ENCODE results near the gene SEC22B. TPM values are rescaled to one million over a fixed set of nuclear protein-coding genes. Genes with fewer than 3 reads are reported as not detected.
A peak's percentile ranks its signal among the peaks of the same experiment; 100 is the strongest.
"Not testable (repeated sequence)": the region's sequence is repeated elsewhere in the genome, so short reads cannot be mapped to it uniquely, and the experiment has no call there.

The SEC22B gene
- total and polyA plus RNA-seq, 3 experiments from 2014 or later = 18.7 to 22.8 (median 22.2) TPM

DNA sequence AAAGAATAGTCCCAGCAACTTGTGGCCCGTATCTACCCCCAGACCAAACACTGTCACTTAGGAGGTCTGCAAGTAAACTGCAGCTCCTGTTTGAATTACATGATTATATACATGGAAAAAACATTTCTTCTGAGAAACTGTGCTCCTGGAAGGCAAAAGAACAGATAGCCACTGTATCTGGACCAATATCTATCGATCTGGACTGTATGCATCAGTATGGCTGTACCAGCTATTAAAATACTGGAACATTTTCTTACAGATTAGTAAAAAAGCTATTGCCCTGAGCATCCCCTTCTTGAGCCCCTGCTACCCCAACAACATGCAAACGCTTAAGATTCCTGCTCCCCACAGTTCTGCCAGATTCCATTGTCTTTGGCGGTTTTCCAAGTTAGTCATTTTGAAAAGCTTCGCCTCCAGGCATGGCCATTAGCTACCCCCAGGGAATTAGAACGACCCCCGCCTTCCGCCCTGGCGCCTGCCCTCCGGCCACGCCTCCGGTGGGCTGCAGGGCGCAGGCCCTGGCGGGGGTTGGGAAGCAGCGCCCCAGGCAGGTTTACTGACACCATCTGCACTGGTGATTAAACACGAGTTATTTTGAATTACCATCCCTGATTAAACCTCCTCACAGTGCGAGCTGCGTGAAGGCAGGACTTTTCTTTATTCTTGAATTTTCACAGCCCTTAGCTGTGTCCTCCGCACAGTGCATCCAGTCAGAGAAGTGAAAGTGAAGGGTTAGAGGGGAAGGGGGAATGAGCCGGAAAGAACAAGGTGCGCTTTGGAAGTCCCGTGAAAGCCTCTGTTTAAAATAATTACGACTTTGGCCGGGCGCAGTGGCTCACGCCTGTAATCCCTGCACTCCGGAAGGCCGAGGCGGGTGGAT is 3.7 kb upstream of the SEC22B start:
- H3K9me3 ChIP-seq (ENCODE audit: low read length); H3K4me1 ChIP-seq (ENCODE audit: insufficient read depth, low read length); H3K27ac ChIP-seq (ENCODE audit: low read depth, low read length); CTCF ChIA-PET; H3K36me3 Mint-ChIP-seq; H3K9me3 Mint-ChIP-seq; H3K4me3 ChIP-seq (ENCODE audit: low read length); H3K36me3 ChIP-seq (ENCODE audit: insufficient read depth, low read length); H3K27me3 ChIP-seq (ENCODE audit: insufficient read depth, low read length, poor library complexity, severe bottlenecking); POLR2A ChIA-PET; H3K27me3 Mint-ChIP-seq; DNase-seq: not testable (repeated sequence)
- H3K4me3 Mint-ChIP-seq = peak overlapping the region in 3 of 7 donors; percentile 13 to 35 (median 35)
- H3K4me1 Mint-ChIP-seq = peaks cover 13 to 38% (median 18%) of the 10 kb centered on the region in 3 donors
- peak overlapping the region in 1 of 8 donors; percentile 33 for H3K27ac Mint-ChIP-seq

DNA sequence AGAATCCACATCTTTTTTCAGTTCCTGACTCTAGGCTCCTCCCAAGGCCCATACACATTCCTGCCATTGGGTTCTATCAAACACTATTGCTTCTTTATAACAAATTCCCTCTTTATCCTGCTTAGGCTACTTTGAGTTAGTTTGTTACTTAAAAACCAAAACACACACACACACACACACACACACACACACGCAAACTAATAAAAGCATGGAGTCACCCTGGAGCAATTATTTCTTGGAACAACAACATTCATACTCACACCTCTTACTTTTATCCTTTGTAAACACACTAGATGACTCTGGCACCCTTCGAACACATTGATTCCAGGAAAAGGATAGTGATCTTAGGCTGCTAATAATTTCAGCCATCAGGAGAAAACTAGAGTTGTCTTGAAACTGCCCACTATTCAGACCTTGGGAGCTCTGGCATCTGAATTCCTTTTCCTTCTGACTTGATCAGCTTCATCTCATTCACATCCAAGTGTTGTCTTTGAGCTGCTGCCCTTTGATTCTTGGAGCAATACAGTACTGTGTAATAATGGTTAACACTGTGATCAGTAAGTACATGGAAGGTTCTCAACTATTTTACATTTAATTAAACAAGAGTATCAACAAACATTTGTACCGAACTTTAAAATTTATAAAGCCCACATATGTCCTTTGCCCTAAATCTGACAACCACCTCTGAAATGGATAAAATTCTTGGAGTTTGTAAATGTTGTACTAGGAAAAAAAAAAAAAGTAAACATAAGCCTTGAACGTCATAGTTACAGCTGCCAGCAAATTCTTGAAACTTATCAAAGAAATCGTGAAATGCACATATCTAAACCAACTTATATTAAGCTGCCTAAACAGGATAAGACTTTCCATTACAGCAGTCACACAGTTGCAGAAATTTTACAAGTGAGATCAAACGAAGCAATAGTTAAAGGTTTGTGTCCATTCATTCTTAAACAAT is 2.8 kb upstream of the SEC22B start:
- no peaks in the 10 kb centered on the region for H3K27me3 ChIP-seq (ENCODE audit: insufficient read depth, low read length, poor library complexity, severe bottlenecking)
- Mint-ChIP-seq H3K4me1 (peaks cover 13 to 40% (median 18%) of the 10 kb centered on the region in 3 donors), H3K27me3 (peaks cover 3 to 7% of the 10 kb centered on the region in 2 donors), H3K9me3 (no peaks in the 10 kb centered on the region), H3K27ac (peak overlapping the region in 4 of 8 donors; percentile 20 to 44 (median 32)), H3K36me3 (peaks cover 0 to 9% (median 0%) of the 10 kb centered on the region in 3 donors), H3K4me3 (peak overlapping the region in 4 of 7 donors; percentile 17 to 40 (median 35))
- H3K4me3 ChIP-seq (ENCODE audit: low read length) = no peak overlapping the region
- H3K9me3 ChIP-seq (ENCODE audit: low read length) = no peaks in the 10 kb centered on the region
- no peaks in the 10 kb centered on the region for H3K36me3 ChIP-seq (ENCODE audit: insufficient read depth, low read length)
- H3K27ac ChIP-seq (ENCODE audit: low read depth, low read length) = no peak overlapping the region
- no peak for DNase-seq
- ChIA-PET POLR2A (no interaction called here), CTCF (no interaction called here)
- no peaks in the 10 kb centered on the region for H3K4me1 ChIP-seq (ENCODE audit: insufficient read depth, low read length)

DNA sequence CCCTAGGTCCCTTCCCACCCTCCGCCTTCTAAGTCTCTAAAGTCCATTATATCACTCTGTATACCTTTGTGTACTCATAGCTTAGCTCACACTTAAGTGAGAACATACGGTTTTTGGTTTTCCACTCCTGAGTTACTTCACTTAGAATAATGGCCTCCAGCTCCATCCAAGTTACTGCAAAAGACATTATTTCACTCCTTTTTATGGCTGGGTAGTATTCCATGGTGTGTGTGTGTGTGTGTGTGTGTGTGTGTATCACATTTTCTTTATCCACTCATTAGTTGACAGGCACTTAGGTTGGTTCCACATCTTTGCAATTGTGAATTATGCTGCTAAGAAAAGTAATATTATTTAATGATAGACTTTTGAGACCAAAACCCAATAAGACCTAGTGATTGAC is 1.7 kb upstream of the SEC22B start:
- POLR2A ChIA-PET; H3K36me3 Mint-ChIP-seq; H3K4me3 ChIP-seq (ENCODE audit: low read length); H3K4me1 ChIP-seq (ENCODE audit: insufficient read depth, low read length); H3K27me3 ChIP-seq (ENCODE audit: insufficient read depth, low read length, poor library complexity, severe bottlenecking); H3K27ac Mint-ChIP-seq; H3K27ac ChIP-seq (ENCODE audit: low read depth, low read length); H3K4me3 Mint-ChIP-seq; H3K27me3 Mint-ChIP-seq; H3K36me3 ChIP-seq (ENCODE audit: insufficient read depth, low read length); DNase-seq; H3K9me3 ChIP-seq (ENCODE audit: low read length); H3K9me3 Mint-ChIP-seq: not testable (repeated sequence)
- CTCF ChIA-PET = interaction anchor here (1.1 to 3.3 kb wide), 2 partner anchors 210 to 229 kb away, joined by 3 to 7 read pairs; no protein-coding TSS in a partner anchor
- peaks cover 13 to 42% (median 18%) of the 10 kb centered on the region in 3 donors for H3K4me1 Mint-ChIP-seq

DNA sequence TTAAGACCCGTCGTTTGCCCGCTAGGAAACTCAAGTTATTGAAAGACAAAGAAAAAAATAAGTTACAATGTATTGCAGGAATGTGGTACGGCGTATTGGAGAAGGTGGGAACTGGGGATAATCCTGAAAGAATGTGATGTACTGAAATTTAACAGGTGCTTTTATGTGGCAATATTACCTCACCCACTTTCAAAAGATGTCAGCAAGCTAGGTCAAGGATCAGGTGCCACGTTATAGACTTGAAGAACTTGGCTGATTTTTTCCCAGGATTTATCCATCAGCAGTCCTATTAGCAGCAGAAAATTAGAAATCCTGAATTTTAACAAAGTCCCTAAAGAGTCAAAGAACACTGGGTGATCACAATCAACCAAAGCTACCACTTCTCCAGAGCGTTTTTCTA is 632 bp downstream of the SEC22B start:
- H3K27ac Mint-ChIP-seq = peak overlapping the region; percentile 95 to 100 (median 99)
- H3K9me3 Mint-ChIP-seq; POLR2A ChIA-PET; H3K36me3 ChIP-seq (ENCODE audit: insufficient read depth, low read length); H3K9me3 ChIP-seq (ENCODE audit: low read length); H3K36me3 Mint-ChIP-seq; H3K4me1 ChIP-seq (ENCODE audit: insufficient read depth, low read length); H3K27me3 Mint-ChIP-seq; H3K27me3 ChIP-seq (ENCODE audit: insufficient read depth, low read length, poor library complexity, severe bottlenecking); DNase-seq: not testable (repeated sequence)
- Histone ChIP-seq H3K4me3 (ENCODE audit: low read length) (peak overlapping the region; percentile 89), H3K27ac (ENCODE audit: low read depth, low read length) (peak overlapping the region; percentile 91)
- CTCF ChIA-PET = interaction anchor here (1.0 to 3.3 kb wide), 3 partner anchors 208 to 367 kb away, joined by 3 to 7 read pairs (median 3); no protein-coding TSS in a partner anchor
- peak overlapping the region; percentile 97 to 100 (median 100) for H3K4me3 Mint-ChIP-seq
- peaks cover 15 to 44% (median 18%) of the 10 kb centered on the region in 3 donors for H3K4me1 Mint-ChIP-seq

DNA sequence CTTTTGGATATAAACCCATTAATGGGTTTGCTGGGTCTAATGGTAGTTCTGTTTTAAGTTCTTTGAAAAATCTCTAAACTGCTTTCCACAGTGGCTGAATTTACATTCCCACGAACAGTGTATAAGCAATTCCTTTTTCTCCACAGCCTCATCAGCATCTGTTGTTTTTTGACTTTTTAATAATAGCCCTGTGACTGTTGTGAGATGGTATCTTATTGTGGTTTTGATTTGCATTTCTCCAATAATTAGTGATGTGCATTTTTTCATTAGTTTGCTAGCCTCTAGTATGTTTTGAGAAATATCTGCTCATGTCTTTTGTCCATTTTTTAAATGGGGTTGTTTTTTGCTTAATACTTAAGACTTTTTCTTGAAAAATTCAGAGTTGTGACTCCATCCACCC is 11.6 kb downstream of the SEC22B start:
- DNase-seq; H3K4me3 Mint-ChIP-seq; H3K27ac ChIP-seq (ENCODE audit: low read depth, low read length); POLR2A ChIA-PET; H3K4me3 ChIP-seq (ENCODE audit: low read length); H3K4me1 Mint-ChIP-seq; H3K27me3 Mint-ChIP-seq; H3K9me3 Mint-ChIP-seq; H3K36me3 ChIP-seq (ENCODE audit: insufficient read depth, low read length); H3K27me3 ChIP-seq (ENCODE audit: insufficient read depth, low read length, poor library complexity, severe bottlenecking); H3K4me1 ChIP-seq (ENCODE audit: insufficient read depth, low read length); CTCF ChIA-PET; H3K9me3 ChIP-seq (ENCODE audit: low read length); H3K27ac Mint-ChIP-seq: not testable (repeated sequence)
- peaks cover 0 to 33% (median 0%) of the 10 kb centered on the region in 3 donors for H3K36me3 Mint-ChIP-seq

DNA sequence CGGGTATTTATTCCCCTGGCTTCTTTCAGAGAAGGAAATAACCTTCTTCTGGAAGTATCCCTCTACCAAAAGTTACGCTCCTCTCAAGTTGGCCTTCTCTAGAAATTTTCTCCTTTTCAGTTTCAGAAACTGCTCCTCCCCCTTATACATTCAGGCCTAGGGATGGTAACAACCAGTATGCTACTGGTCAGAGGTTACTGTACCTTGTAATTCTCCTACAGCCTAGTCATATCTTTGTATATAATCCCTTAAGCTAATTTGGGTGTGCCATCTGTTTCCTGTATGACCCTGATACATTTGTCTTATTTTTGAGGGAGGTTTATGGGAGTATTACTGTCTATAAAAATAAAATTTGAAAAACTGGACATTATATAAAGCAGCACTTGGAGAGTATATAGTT is 14.3 kb downstream of the SEC22B start:
- H3K4me1 Mint-ChIP-seq; H3K27ac ChIP-seq (ENCODE audit: low read depth, low read length); POLR2A ChIA-PET; H3K27me3 ChIP-seq (ENCODE audit: insufficient read depth, low read length, poor library complexity, severe bottlenecking); H3K27ac Mint-ChIP-seq; H3K36me3 ChIP-seq (ENCODE audit: insufficient read depth, low read length); H3K4me3 ChIP-seq (ENCODE audit: low read length); H3K9me3 Mint-ChIP-seq; H3K27me3 Mint-ChIP-seq; DNase-seq; H3K4me3 Mint-ChIP-seq; H3K4me1 ChIP-seq (ENCODE audit: insufficient read depth, low read length); CTCF ChIA-PET; H3K9me3 ChIP-seq (ENCODE audit: low read length): not testable (repeated sequence)
- H3K36me3 Mint-ChIP-seq = peaks cover 0 to 31% (median 0%) of the 10 kb centered on the region in 3 donors

DNA sequence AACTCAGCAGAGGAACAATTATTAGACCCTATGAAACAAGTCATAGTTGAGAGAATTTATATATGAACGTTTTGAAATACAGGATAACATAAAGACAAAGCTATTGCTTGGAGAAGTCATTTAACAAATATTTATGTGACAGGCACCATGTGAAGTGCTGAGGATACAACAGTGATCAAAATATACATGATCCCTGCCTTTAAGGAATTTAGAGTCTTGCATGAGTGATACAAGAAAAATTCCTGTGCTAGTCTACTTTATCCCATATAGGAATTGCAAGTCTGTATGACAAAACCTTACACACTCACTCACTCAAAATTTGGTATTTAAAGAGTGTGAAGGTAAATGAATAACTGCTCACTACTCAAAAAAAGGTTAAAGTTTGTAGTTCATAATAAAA is 17.8 kb downstream of the SEC22B start:
- H3K4me3 ChIP-seq (ENCODE audit: low read length); H3K9me3 Mint-ChIP-seq; H3K4me1 ChIP-seq (ENCODE audit: insufficient read depth, low read length); H3K36me3 ChIP-seq (ENCODE audit: insufficient read depth, low read length); CTCF ChIA-PET; H3K27ac ChIP-seq (ENCODE audit: low read depth, low read length); H3K4me3 Mint-ChIP-seq; H3K4me1 Mint-ChIP-seq; H3K27ac Mint-ChIP-seq; H3K27me3 Mint-ChIP-seq; H3K9me3 ChIP-seq (ENCODE audit: low read length); H3K27me3 ChIP-seq (ENCODE audit: insufficient read depth, low read length, poor library complexity, severe bottlenecking); POLR2A ChIA-PET; DNase-seq: not testable (repeated sequence)
- peaks cover 0 to 25% (median 0%) of the 10 kb centered on the region in 3 donors for H3K36me3 Mint-ChIP-seq

DNA sequence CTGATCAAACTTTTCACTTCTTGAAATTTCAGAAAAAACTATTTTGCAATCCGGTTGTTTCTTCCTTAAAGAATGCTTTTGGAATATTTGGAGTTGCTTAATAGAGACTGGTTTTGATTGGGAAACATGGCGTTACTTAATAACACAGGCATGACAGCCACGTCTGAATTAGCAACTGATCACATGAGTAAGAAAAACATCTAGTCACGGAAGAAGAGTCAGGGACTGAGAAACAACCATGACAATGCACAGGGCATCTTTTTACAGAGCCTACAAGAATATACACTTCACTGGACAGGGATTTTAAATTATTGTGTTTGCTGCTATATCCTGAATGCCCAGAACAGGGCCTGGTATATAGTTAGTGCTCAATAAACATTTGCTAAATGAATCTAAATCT is 18.2 kb downstream of the SEC22B start:
- H3K4me1 Mint-ChIP-seq; H3K9me3 Mint-ChIP-seq; DNase-seq; H3K27ac Mint-ChIP-seq; H3K27me3 Mint-ChIP-seq; H3K36me3 ChIP-seq (ENCODE audit: insufficient read depth, low read length); POLR2A ChIA-PET; H3K9me3 ChIP-seq (ENCODE audit: low read length); H3K27me3 ChIP-seq (ENCODE audit: insufficient read depth, low read length, poor library complexity, severe bottlenecking); CTCF ChIA-PET; H3K27ac ChIP-seq (ENCODE audit: low read depth, low read length); H3K4me3 Mint-ChIP-seq; H3K4me3 ChIP-seq (ENCODE audit: low read length); H3K4me1 ChIP-seq (ENCODE audit: insufficient read depth, low read length): not testable (repeated sequence)
- H3K36me3 Mint-ChIP-seq = peaks cover 0 to 23% (median 0%) of the 10 kb centered on the region in 3 donors
